Inflammatory macrophage treated with lipopolysaccharide for 1 hour (primary cell): Measurements from ENCODE around the gene SGO2.
A peak's percentile ranks its signal among the peaks of the same experiment; 100 is the strongest.
"Not testable (repeated sequence)": the region's sequence is repeated elsewhere in the genome, so short reads cannot be mapped to it uniquely, and the experiment has no call there.

Experiments used
- DNase-seq, 2 donors: peaks; one replicate each; pipeline ENCODE4 v3.0.0-alpha.2; 2020 to 2022

The SGO2 gene

GRCh38 chr2:200595913-200596312, 69.9 kb downstream of the SGO2 start:
- DNase-seq: no peak

- no peak for DNase-seq
These were observed 71.0 kb downstream of the SGO2 start for GRCh38 chr2:200596774-200597570.

GRCh38 chr2:200599206-200599605, 73.2 kb downstream of the SGO2 start:
- DNase-seq: no peak

- DNase-seq: no peak
These were observed 74.7 kb downstream of the SGO2 start for GRCh38 chr2:200600549-200601225.

- no peak for DNase-seq
These were observed 76.6 kb downstream of the SGO2 start for GRCh38 chr2:200602584-200602983.

- DNase-seq: no peak
These were observed 78.0 kb downstream of the SGO2 start for GRCh38 chr2:200603972-200604371.

- DNase-seq: peak in 1 of 2 donors; percentile 12
These were observed 78.7 kb downstream of the SGO2 start for GRCh38 chr2:200604571-200605255.

GRCh38 chr2:200608341-200609027, 82.5 kb downstream of the SGO2 start:
- no peak for DNase-seq

GRCh38 chr2:200609028-200609614, 83.1 kb downstream of the SGO2 start:
- DNase-seq: no peak

GRCh38 chr2:200610217-200610616, 84.2 kb downstream of the SGO2 start:
- not testable (repeated sequence) for DNase-seq

GRCh38 chr2:200613692-200614091, 87.7 kb downstream of the SGO2 start:
- DNase-seq: no peak

- no peak for DNase-seq
These were observed 88.2 kb downstream of the SGO2 start for GRCh38 chr2:200614249-200614648.

- DNase-seq: peak; percentile 65 to 73
These were observed 89.2 kb downstream of the SGO2 start for GRCh38 chr2:200615247-200615646.

- DNase-seq: peak; percentile 9 to 22
These were observed 90.2 kb downstream of the SGO2 start for GRCh38 chr2:200616193-200616592.

GRCh38 chr2:200616656-200617055, 90.6 kb downstream of the SGO2 start:
- peak; percentile 19 to 22 for DNase-seq

- no peak for DNase-seq
These were observed 91.4 kb downstream of the SGO2 start for GRCh38 chr2:200617156-200618053.

- DNase-seq: no peak
These were observed 92.0 kb downstream of the SGO2 start for GRCh38 chr2:200618054-200618419.

GRCh38 chr2:200618590-200619021, 92.6 kb downstream of the SGO2 start:
- DNase-seq: peak; percentile 28 to 40

- DNase-seq: no peak
These were observed 93.3 kb downstream of the SGO2 start for GRCh38 chr2:200619279-200619678.

- peak; percentile 33 to 51 for DNase-seq
These were observed 94.8 kb downstream of the SGO2 start for GRCh38 chr2:200620606-200621390.

- no peak for DNase-seq
These were observed 96.1 kb downstream of the SGO2 start for GRCh38 chr2:200622106-200622505.
